NCI-H774 (cell line): ENCODE data around the gene LETM1.

Experiments used
- DNase-seq: peaks from one replicate; lab custom pipeline; 2025; lab: John Stamatoyannopoulos, UW

The LETM1 gene

DNA sequence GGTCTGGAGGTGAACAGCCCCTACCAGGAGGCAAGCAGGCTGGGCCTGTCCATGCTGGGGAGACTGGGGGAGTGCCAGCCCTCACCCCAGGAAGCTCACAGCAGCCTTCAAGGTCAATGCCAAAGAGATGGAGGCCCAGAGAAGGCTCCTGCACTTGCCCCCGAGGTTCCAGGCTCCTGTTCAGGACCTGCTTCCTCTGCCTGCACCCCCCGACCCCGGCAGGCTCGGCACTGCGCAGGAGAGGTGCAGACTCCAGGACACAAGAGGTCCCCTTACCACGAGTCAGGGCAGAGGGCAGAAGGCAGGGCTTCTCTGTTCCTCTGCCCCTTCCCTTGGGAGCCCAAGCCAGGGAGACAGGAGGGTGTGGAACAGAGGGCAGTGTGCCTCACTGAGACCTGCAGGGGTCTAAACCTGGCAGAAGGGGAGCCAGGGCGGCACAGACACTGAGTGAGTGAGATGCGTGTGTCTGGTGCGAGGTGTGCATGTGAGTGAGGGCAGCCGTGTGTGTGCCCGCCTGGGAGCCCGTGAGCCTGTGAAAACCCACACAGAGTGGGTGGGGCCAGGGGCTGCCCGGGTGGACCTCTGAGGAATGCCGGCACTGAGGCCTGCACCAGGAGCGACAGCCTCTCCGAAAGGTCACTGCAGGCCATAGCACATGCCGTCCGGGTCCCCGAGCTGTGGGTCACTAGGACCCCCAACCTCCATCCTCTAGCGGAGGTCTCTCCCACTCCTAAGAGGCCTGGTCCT is 93.5 kb downstream of the LETM1 start:
- DNase-seq: no peak
